ENCODE results near the gene TSPAN4. TPM values are rescaled to one million over a fixed set of nuclear protein-coding genes. Genes with fewer than 3 reads are reported as not detected.

Gene TSPAN4
- total RNA-seq, 1 donor from 2014 or later, result 56.7 TPM

DNA sequence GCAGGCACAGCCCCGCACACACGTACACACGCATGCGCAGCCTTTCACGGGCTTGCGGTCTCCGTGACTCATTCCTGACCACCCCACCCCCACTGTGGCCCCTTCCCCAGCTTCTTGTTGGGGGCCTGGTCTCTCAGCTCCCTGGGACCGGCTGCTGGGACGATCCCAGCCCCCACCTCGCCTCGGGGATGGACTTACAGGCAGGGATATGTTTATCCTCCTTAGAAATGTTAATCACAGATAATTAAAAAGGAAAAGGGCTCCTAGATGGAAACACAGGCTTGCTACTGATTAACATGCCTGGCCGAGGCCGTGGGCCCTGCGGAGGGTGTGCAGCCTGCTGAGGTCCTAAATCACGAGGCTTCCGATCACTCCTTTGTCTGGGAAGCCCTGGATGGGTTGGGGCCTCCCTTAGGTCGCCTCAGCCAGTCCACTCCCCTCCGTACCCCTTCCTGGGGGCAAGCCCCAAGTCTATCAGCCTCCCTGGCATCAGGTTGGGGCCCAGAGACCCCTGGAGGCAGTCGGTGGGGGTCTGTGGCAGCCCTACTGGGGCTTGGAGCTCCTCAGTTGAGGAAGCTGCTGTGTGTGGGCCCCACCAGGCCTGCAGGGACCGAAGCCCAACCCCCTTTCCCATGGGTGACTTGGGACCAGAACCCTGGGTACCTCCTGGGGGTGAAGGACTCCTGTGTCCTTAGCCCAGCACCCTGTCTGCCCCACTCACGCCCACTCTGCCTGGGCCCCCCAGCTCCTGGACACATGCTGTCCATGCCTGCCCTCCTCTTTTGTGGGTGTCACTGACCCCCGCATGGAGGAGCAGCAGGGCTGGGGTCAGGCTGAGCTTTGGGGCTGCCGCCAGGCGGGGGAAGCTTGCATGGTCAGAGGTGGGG is 20.6 kb downstream of the TSPAN4 start:
- DNase-seq (ENCODE audit: low read depth), result no peak

DNA sequence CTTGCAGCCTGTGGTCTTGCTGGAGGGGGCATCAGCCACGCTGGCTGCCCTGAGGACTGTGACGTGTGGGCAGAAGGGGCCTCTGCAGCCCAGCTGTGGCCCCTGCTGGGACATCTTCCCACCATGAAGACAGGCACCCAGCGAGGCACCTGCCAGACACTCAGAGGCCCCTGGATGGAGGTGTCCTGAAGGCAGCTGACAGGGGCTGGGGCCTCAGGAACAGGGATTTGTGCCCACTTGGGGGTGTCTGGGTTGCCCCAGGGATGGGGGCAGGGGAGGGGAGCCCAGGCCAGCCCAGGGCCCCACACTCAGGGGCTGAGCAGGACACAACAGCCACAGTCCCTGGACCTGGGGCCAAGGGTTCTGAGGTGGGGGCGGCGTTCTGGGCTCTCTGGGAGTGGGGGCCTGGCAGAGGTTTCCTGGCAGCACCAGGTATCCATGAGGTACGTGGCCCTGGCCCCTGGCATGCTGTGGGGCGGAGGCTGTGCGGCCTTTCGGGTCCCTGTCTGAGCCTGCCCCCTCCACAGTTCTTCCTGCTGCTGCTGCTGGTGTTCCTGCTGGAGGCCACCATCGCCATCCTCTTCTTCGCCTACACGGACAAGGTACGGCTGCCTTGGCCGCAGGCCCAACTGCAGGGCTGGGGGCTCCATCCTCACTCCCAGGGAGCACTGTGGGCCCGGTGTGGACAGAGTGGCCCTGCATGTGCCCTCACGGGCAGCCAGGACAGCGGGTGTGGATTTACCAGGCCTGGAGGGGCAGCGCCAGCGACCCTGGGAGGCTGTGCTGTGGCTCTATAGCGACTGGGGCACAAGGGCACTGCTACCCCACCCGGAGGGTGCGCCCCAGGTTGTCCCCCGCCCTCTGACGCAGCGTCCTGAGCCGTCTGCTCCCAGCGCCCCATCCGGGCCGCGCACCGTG is 21.5 kb downstream of the TSPAN4 start:
- DNase-seq (ENCODE audit: low read depth), result no peak

DNA sequence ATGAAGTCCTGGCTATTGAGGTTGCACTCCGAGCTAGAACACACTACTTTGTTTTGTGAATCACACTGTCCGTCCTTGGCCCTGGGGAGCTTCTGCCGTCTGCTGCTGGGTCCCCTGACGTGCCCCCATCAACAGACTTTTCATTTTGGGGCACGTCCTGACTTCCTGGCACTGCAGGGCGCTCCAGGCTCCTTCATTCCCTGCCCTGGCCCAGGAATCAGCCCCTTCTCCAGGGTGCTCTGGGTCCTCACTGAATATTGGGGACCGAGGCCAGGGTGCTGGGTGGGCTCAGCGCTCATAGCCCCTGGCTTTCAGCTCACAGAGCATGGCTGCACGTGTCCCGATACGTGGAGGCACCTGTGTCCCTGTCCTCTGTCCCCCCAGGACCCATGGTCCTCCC is 22.2 kb downstream of the TSPAN4 start:
- no peak for DNase-seq (ENCODE audit: low read depth)

DNA sequence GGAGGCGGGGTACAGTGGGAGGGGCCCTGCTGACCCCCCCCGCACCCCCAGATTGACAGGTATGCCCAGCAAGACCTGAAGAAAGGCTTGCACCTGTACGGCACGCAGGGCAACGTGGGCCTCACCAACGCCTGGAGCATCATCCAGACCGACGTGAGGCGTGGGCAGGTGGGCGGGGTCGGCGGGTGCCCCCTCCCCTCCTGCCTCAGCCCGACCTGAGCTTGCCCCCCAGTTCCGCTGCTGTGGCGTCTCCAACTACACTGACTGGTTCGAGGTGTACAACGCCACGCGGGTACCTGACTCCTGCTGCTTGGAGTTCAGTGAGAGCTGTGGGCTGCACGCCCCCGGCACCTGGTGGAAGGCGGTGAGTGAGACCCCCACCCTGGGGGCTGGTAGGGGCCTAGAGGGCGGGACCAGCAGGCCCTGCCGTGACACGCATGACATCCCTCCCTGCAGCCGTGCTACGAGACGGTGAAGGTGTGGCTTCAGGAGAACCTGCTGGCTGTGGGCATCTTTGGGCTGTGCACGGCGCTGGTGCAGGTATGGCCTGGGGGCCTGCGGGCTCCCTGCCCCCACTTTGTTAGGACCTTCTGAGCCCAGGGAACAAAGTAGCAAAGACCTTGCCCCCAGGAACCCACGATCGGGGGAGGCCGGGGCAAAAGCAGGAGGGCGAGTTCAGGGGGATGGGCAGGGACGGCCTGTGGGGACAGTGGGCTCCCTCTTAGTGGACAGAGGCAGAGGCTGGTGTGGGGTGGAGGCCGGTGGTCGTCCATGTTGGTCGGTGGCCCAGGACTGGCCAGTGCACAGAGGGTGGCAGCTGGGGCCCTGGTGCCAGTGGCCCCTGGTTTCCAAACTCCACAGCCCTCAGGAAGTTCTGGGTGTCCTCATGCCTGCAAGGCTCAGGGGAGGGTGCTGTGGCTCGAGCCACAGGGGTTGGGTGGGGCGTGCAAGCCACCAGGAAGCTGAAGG is 23.1 kb downstream of the TSPAN4 start:
- DNase-seq (ENCODE audit: low read depth), result no peak

- DNase-seq (ENCODE audit: low read depth), result no peak
Measured at GRCh38 chr11:866481-866880, 23.8 kb downstream of the TSPAN4 start.

DNA sequence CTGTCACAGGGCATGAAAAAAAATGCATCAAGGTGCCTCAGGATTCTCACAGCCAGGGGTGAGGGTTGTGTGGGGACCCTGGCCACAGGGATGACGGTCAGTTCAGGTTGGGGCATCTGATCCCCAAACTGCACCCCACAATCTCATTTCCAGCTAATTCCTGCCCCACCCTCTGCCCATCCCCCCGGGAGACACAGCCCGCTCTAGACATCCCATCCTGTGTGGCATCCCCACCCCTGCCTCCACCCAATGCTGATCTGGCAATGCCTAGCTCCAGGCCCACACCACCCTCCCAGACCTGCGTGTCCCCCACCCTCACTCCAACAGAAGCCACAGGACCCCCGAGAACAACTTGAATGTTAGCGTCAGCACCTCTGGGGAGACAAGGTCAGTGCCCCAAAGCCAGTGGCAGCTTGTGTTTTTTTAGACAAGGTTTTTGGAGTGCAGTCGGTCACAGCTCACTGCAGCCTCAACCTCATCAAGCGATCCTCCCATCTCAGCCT is 25.3 kb downstream of the TSPAN4 start:
- no peak for DNase-seq (ENCODE audit: low read depth)

GRCh38 chr11:868394-868793 is 25.7 kb downstream of the TSPAN4 start:
- no peak for DNase-seq (ENCODE audit: low read depth)

DNA sequence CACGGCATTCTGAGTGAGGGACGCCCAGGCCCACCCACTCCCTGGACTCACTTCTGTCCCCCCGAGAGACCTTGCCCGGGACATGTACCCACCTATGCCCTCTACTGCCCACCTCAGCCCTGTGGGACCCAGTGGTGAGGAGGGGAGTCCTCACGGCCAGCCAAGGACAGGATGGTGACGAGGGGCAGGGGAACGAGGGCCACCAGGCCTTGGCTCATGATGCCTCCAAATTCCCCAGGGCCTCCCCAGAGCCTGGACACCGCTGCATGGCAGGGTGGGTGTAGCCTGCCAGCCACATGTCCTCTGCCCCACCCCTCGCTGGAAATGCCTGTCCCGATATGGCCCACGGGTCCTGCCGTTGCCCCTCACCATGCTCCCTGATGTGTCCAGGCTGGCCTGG is 26.1 kb downstream of the TSPAN4 start:
- no peak for DNase-seq (ENCODE audit: low read depth)

- DNase-seq (ENCODE audit: low read depth), result no peak
Measured at GRCh38 chr11:869399-870126, 26.9 kb downstream of the TSPAN4 start.

DNA sequence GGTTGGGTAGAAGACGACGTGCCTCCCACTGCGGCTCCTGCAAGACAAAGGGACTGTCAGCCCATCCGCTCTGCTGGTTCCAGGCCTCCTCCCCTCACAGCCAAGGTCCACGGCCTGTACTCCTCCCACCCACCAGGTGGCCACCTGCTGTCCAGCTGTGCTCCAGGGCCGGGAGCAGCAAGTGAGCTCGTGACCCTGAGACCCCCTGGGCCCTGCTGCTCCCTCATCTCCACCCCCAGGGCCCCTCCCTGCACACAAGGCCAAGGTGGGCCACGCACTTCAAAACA is 27.4 kb downstream of the TSPAN4 start:
- DNase-seq (ENCODE audit: low read depth), result no peak

DNA sequence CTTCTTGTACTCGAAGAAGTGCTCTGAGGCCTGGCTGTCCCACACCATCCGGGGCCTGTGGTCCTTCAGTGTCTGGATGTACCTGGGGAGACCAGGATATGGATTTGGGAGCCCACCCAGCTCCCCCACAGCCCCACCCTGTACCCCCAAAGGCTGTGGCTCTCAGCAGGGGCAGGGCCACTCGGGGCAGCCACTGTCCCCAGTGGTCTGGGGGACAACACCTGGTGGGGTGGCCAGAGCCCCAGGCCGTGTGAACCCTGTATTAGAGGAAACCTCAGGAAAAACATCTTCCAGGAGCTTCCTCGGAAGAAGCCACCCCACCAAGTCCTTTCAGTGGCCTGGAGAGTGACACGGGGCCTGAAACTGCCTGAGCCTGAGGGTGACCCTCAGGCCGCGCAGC is 27.8 kb downstream of the TSPAN4 start:
- no peak for DNase-seq (ENCODE audit: low read depth)

DNA sequence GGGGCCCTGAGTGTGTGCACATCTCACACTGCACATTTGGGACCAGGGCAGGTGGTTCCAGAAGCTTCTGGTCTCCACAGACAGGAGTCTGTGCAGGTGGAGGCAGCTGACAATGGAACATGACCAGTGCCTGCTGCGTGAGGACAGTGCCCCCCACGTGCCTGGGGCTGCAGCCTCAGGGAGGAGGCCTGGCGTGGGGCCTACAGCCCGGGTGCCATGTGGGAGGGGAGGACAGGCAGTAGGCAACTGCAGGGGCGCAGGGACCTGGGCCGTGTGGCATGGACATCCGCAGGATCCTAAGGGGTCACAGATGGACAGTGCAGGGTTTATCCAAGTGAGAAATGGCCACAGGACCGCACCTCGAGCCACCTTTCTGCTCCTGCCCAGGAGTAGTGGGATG is 28.8 kb downstream of the TSPAN4 start:
- no peak for DNase-seq (ENCODE audit: low read depth)

DNA sequence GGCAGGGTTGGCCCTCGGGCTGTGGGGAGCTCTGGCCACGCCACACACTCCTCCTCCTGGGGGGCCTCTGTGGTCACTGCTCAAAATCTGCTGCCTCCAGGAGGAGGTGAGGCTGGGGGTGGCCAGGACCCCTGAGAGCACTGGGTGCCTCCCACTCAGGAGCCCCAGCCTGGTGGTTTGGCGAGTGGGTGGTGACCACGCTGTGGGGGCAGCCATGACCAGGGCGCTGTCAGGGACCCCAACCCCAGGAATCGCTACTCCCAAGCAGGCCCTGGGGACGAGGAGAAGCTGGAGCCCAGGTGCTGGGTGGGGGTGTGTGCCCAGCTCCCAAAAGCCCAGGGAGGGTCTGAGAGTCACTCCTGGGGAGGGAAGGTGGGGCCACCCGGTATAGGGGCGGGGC is 30.1 kb downstream of the TSPAN4 start:
- DNase-seq (ENCODE audit: low read depth), result no peak

- no peak for DNase-seq (ENCODE audit: low read depth)
Measured at GRCh38 chr11:873706-874105, 31.1 kb downstream of the TSPAN4 start.

GRCh38 chr11:875203-875602 is 32.6 kb downstream of the TSPAN4 start:
- no peak for DNase-seq (ENCODE audit: low read depth)

- DNase-seq (ENCODE audit: low read depth), result no peak
Measured at GRCh38 chr11:875769-876301, 33.2 kb downstream of the TSPAN4 start.

- DNase-seq (ENCODE audit: low read depth), result peak; percentile 79
Measured at GRCh38 chr11:876545-876944, 33.9 kb downstream of the TSPAN4 start.

GRCh38 chr11:877565-877964 is 34.9 kb downstream of the TSPAN4 start:
- DNase-seq (ENCODE audit: low read depth), result no peak

DNA sequence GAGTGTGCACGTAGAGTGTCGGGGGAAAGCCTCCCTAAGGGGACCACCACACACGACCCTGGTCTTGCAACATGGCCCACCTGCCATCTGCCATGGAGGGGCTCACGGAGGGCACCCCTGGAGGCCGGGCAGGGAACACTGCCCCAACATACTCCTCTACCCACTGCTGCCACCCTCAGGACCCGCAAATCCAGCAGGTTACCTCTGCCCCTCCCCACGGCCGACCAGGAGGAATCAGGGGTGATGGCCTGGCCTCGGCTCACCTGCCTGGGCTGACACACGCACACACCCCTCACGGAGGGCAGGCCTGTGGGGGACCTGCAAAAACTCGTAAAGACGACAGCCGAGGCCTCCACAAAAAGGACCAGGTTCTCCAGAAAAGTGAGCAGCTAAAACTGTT is 37.8 kb downstream of the TSPAN4 start:
- DNase-seq (ENCODE audit: low read depth), result no peak

GRCh38 chr11:882596-882995 is 39.9 kb downstream of the TSPAN4 start:
- no peak for DNase-seq (ENCODE audit: low read depth)
